Measurements from ENCODE around the gene BCAR3.

DNA sequence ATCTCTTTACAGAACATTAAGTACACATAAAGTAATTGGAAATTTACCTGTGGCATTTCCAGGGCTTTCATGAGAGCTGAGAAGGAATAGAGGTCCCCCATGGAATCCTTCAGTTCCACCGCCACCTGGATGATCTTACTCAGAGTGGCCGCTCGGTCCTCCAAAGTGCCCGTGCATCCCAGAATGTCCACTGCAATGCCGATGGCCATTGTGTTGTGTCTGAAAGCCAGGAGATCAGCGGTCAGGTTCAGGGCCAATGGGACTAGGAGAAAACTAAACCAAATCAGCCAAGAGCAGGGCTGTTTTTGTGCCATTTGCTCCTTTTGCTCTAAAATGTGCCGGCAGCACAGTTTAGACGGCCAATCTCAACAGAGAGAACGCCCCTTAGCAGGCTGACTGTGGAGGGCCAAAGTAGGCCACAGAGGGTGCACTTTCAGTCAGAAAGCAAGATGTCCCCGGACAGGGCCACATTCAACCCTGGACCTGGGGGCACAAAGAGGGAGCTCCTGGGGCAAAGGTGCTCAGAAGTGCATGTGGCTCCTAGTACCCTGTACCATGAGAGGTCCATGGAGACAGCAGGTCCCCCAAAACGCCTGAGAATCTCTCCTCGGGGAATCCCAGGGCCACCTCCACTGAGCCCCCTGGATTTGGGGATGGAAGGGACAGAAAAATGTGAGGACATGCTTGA is 109.9 kb downstream of the BCAR3 start:
- TF ChIP-seq POLR2A (IDR thresholded peaks at IDR 0.05) (no peak), CTCF (IDR thresholded peaks at IDR 0.05) (no peak)
